Activated CD4-positive, alpha-beta T cell treated with anti-CD3 and anti-CD28 coated beads, Interleukin-2, Interleukin-6, amounts not matched to agents 100 ng/mL and 50 ng/mL, durations not matched to agents 16 hours and 8 hours (primary cell): ENCODE measurements around the gene AHCY.
"Not testable (repeated sequence)": the region's sequence is repeated elsewhere in the genome, so short reads cannot be mapped to it uniquely, and the experiment has no call there.

Experiments used
- DNase-seq: peaks from one replicate; pipeline ENCODE4 v3.0.0-alpha.2; 2020

Gene AHCY

GRCh38 chr20:34322267-34323105, 19.3 kb upstream of the AHCY start:
- no peak for DNase-seq

GRCh38 chr20:34320861-34321260, 17.7 kb upstream of the AHCY start:
- DNase-seq, result no peak

GRCh38 chr20:34318609-34319443, 15.7 kb upstream of the AHCY start:
- no peak for DNase-seq

- no peak for DNase-seq
These were observed 13.2 kb upstream of the AHCY start for GRCh38 chr20:34316196-34316814.

DNA sequence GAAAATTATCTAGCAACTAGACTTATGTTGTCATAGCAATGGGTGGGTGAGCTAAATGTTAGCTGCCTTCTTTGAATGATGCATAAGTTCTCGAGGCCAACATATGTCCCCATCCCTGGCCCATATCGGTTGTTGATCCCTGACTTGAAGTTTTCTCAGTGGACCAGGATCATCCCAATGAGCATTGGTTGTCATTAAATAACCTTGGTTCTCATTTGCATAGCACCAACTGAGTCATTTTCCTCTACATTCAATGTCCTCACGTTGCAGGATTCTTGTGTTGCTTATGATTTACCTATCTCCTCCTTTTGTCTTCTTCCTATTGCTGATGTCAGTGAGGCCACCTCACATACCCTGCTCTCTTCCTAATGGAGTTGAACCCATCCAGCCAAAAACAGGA, 12.1 kb upstream of the AHCY start:
- DNase-seq, result no peak

DNA sequence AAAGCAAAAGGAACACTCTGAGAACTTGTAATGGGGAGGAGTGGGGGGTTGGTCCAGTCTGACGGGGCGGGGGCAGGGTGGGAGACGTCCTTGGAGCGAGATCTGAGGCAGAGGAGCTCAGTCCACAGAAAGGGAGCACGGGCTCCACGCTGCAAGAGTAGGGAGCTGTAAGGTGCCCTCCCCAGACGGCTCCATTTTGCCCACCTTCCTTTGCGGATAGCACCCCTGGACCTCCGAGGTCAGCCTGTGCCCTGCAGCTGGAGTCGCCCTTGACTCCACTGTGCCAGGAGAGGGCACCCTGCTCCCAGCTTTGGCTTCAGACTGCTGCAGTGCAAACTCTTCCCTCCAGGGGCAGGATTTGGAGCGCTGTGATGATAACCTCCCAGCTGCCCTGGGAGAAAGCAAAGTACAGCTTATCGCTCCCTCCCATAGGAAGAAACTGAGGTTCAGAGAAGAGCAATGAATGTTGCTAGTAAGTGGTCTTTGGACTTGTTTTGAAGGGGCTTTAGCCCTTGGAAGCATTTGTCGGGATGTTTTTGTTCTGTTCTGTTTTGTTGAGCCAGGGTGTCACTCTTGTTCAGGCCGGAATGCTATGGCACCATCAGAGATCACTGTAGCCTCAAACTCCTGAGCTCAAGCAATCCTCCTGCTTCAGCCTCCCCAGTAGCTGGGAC, 9.5 kb upstream of the AHCY start:
- peak; percentile 94 for DNase-seq

DNA sequence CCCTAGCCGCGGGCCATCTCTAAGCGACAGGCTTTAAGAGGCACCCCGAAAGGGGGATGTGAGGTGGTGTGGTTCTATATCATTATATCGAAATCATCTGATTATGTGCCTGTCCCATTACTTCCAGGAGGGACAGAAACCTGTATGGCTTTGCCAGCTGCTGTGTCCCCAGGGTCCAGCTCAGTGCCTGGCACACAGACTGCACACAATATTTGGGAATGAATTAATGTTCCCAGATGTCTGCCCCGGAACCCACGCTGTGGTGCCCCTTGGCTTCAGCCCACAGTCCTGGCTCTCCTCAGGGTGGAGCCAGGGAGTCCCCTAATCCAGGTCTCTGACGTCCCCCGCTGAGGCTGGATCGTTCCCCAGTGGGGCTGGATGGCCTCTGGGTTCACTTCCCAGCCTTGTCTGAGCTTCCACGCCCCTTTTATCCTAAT, 8.9 kb upstream of the AHCY start:
- no peak for DNase-seq

- no peak for DNase-seq
These were observed 8.2 kb upstream of the AHCY start for GRCh38 chr20:34311118-34312023.

DNA sequence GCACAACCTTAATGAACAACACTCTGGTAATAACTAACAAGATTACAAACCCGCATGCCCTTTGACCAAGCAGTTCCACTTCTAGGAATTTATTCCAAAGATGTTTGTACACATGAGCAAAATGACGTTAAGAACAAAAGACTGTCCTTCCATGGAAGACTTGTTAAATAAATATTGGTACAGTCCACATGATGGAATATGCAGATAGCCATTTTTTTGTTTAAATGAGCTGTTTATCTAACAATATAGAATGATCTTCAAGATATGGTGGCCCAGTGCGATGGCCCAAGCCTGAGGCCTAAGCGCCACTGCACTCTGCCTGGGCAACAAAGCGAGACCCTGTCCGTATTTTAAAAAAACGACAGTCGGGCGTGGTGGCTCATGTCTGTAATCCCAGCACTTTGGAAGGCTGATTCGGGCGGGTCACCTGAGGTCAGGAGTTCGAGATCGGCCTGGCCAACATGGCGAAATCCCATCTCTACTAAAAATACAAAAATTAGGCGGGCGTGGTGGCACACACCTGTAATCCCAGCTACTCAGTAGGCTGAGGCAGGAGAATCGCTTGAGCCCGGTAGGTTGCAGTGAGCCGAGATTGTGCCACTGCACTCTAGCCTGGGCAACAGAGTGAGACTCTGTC, 7.4 kb upstream of the AHCY start:
- no peak for DNase-seq

DNA sequence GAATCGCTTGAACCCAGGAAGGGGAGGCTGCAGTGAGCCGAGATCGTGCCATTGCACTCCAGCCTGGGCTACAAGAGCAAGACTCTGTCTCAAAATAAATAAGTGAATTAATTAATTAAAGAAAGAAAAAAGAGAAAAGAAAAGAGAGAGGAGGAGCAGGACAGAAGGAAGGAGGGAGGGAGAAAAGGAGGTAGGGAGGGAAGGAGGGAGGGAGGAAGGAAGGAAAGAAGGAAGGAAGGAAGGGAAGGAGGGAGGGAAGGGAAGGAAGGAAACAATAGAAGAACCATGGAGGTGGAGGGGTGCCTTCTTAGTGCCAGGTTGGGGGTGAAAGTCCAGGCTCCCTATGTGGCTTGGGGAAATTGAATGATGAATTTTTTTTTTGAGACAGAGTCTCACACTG, 6.5 kb upstream of the AHCY start:
- no peak for DNase-seq

GRCh38 chr20:34305333-34306230, 2.4 kb upstream of the AHCY start:
- no peak for DNase-seq

- peak; percentile 15 for DNase-seq
These were observed 838 bp downstream of the AHCY start for GRCh38 chr20:34302312-34302722.

DNA sequence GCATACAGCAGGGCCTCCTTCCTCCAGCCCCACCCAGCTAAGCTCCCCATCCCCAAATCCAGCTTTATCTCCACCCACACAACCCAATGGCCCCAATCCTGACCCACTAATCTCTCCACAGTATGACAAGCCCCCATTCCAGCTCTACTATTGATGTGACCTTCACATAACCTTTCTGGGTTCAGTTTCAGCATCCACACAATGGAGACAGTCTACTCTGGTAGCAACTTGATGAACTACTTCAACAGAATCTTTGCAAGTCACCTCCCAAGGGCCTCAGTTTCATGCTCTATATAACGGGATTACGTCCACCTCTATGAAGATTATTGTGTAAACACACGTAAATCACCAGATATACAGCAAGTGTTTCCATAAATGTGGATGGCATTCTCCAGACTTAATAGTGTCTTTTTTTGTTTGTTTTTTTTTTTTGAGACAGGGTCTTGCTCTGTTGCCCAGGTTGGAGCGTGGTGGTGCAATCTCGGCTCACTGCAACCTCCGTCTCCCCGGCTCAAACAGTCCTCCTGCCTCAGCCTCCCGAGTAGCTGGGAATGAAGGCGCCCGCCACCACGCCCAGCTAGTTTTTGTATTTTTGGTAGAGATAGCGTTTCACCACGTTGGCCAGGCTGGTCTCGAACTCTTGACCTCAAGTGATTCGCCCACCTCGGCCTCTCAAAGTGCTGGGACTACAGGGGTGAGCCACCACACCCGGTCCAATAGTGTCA, 1.4 kb downstream of the AHCY start:
- no peak for DNase-seq

DNA sequence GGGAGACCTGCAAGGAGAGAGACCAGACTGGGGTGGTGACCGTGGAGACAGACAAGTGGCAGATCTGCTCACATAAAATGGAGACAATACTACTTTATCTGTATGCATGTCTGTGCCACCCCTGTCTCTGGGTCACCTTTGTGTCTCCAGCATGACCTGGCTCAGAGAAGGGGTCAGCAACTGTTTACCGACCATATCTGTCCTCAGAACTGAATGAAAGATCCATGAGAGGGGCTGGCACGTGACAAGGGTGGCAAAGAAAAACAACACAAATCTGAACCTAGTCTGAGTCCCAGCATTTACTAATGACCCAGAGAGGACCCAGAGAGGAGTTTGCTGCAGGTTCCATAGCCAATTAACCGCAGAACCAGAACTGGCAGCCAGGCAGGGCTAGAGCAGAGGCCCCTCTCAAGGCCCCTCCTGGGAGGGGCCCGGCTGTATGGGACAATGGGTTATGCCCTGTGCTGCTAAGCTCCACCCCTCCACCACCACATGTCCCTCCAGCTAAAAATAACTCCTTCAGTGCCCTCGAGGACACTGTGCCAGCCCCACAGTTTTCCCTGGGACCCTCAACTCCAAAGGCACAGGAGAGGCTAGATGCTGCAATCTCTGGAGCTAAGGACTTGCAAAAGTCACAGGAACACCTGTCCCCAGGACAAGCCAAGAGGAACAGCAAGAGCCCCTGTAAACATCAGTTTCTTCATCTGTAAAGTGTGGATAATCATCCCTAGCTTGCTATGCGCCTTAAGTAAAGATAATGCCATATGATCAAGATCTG, 2.2 kb downstream of the AHCY start:
- DNase-seq, result no peak

GRCh38 chr20:34300256-34300806, 2.8 kb downstream of the AHCY start:
- no peak for DNase-seq

GRCh38 chr20:34299556-34300255, 3.4 kb downstream of the AHCY start:
- no peak for DNase-seq

GRCh38 chr20:34298294-34298784, 4.8 kb downstream of the AHCY start:
- not testable (repeated sequence) for DNase-seq

DNA sequence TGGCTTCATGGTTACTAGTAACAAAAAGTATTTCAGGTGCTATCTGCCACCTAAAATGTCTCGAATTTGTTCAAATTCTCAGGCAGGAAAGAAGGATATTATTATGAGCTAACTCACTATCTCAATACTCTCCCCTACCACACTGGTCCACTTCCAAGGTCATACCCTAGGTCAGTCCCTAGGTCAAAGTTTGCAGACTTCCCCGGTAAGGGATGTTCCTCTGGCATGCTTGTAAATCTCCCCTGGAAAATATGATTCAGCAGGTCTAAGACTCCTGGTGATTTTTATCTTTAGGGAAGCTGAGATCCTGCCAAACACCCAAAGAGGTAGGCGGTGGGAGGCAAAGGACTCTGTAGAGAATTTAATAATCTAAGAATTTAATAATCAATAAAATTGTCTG, 6.7 kb downstream of the AHCY start:
- DNase-seq, result no peak
